ENCODE measurements around the gene ARMH1.

- TF ChIP-seq CTCF (IDR thresholded peaks at IDR 0.05; ENCODE audit: low read depth, low read length, poor library complexity, severe bottlenecking) (no peak), EZH2phosphoT487 (IDR thresholded peaks at IDR 0.05; ENCODE audit: borderline replicate concordance, low read length) (no peak)
These were observed 26.6 kb downstream of the ARMH1 start for GRCh38 chr1:44701141-44701573.

All from DOHH2 (cell line).